A673 (cell line): Measurements from ENCODE around the gene RADX. TPM values are rescaled to one million over a fixed set of nuclear protein-coding genes. Genes with fewer than 3 reads are reported as not detected.
"Not testable (repeated sequence)": the region's sequence is repeated elsewhere in the genome, so short reads cannot be mapped to it uniquely, and the experiment has no call there.

Source experiments
- BruUV-seq: library from RNA; stranded (reverse); fragments of 400-500 nt; replicated peaks from 2 replicates; lab custom pipeline; 2021; lab: Mats Ljungman, UMichigan
- CTCF ChIA-PET: fragments of 300-600 bp; sonication (Branson Sonifier 250); formaldehyde crosslinking; loops from one replicate; lab custom pipeline; 2022; ENCODE audit warnings: antibody characterized with exemption; lab: Charles Lee
- POLR2A ChIA-PET: fragments of 300-600 bp; sonication (Branson Sonifier 250); formaldehyde crosslinking; loops from one replicate; lab custom pipeline; 2022; ENCODE audit warnings: antibody characterized with exemption; ENCODE audit not compliant: low non-redundant PET; lab: Charles Lee
- DNase-seq: peaks from one replicate; pipeline ENCODE4 v3.0.0-alpha.2; 2015; ENCODE audit warnings: low spot score
- H3K27ac ChIP-seq: fragments of 200-600 bp; sonication (generic); 2 replicates; pipeline ENCODE4 v1.5.1; 2016; ENCODE audit warnings: mixed run types, low read depth, mild to moderate bottlenecking, mixed read lengths, antibody characterized with exemption, low read length; ENCODE audit not compliant: poor library complexity, severe bottlenecking
- H3K27me3 ChIP-seq: fragments of 200-600 bp; sonication (generic); replicated peaks from 2 replicates; pipeline ENCODE4 v1.6.1; 2017; ENCODE audit warnings: mixed run types, low read depth, mild to moderate bottlenecking, mixed read lengths, antibody characterized with exemption, low read length; ENCODE audit not compliant: insufficient read depth, poor library complexity
- H3K36me3 ChIP-seq: fragments of 200-600 bp; sonication (generic); 2 replicates; pipeline ENCODE4 v1.6.1; 2016; ENCODE audit warnings: mixed run types, mild to moderate bottlenecking, mixed read lengths, antibody characterized with exemption, low read length; ENCODE audit not compliant: insufficient read depth, poor library complexity, severe bottlenecking
- H3K4me1 ChIP-seq: fragments of 200-600 bp; sonication (generic); 2 replicates; pipeline ENCODE4 v1.6.1; 2017; ENCODE audit warnings: mixed run types, mild to moderate bottlenecking, mixed read lengths, antibody characterized with exemption, low read length; ENCODE audit not compliant: insufficient read depth, poor library complexity, severe bottlenecking
- H3K4me3 ChIP-seq: fragments of 200-600 bp; sonication (generic); 2 replicates; pipeline ENCODE4 v1.5.1; 2016; ENCODE audit warnings: low read depth, mixed run types, mild to moderate bottlenecking, mixed read lengths, low read length; ENCODE audit not compliant: poor library complexity, severe bottlenecking
- H3K9me3 ChIP-seq: fragments of 200-600 bp; sonication (generic); 2 replicates; pipeline ENCODE4 v1.6.1; 2016; ENCODE audit warnings: mixed run types, low read depth, mild to moderate bottlenecking, mixed read lengths, antibody characterized with exemption, low read length; ENCODE audit not compliant: poor library complexity, severe bottlenecking
- EZH2 ChIP-seq: fragments of 200-600 bp; sonication (generic); IDR thresholded peaks from 2 replicates; pipeline ENCODE4 v1.6.1; 2017; ENCODE audit warnings: borderline replicate concordance, low read depth, mild to moderate bottlenecking, mixed read lengths, antibody characterized with exemption, low read length; ENCODE audit not compliant: poor library complexity, severe bottlenecking
- intact Hi-C: fragments of 100-400 bp; cut with micrococcal nuclease; formaldehyde crosslinking; loops from one replicate; pipeline ENCODE4 v1.10.0; 2022; ENCODE audit not compliant: unreplicated experiment
- total RNA-seq: library from RNA; stranded (reverse); gene quantifications from 2 replicates; pipeline ENCODE4 v1.2.3, GENCODE V29; 2021
- TF ChIP-seq, protein P1 (sequence below): fragments of 300-800, 200-600 bp; sonication (generic); conservative IDR thresholded peaks from 2 replicates; pipeline ENCODE4 v1.5.1; 2017; ENCODE audit warnings: low read depth, mild to moderate bottlenecking, antibody characterized with exemption, low read length, moderate library complexity, mixed read lengths

Gene RADX
- total RNA-seq, 1 experiment from 2014 or later = not detected

DNA sequence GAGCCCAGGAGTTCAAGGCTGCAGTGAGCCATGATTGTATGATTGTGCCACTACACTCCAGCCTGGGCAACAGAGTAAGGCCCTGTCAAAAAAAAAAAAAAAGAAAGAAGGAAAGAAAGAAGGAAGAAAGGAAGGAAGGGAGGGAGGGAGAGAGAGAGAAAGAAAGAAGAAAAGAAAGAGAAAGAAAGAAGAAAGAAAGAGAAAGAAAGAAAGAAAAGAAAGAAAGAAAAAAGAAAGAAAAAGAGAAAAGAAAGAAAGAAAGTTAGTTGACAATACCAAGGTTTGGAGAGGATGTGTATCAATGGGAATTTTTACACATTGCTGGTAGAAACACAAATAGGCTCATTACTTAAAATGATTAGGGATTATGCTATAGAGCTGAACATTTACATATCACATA, 19.8 kb downstream of the RADX start:
- DNase-seq = no peak
- intact Hi-C loops = no loop called here
- no peak for TF ChIP-seq EZH2
- TF ChIP-seq, protein P1, sequence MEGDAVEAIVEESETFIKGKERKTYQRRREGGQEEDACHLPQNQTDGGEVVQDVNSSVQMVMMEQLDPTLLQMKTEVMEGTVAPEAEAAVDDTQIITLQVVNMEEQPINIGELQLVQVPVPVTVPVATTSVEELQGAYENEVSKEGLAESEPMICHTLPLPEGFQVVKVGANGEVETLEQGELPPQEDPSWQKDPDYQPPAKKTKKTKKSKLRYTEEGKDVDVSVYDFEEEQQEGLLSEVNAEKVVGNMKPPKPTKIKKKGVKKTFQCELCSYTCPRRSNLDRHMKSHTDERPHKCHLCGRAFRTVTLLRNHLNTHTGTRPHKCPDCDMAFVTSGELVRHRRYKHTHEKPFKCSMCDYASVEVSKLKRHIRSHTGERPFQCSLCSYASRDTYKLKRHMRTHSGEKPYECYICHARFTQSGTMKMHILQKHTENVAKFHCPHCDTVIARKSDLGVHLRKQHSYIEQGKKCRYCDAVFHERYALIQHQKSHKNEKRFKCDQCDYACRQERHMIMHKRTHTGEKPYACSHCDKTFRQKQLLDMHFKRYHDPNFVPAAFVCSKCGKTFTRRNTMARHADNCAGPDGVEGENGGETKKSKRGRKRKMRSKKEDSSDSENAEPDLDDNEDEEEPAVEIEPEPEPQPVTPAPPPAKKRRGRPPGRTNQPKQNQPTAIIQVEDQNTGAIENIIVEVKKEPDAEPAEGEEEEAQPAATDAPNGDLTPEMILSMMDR = no peak
- Histone ChIP-seq H3K27ac (no peak overlapping the region), H3K27me3 (no peaks in the 10 kb centered on the region), H3K9me3 (no peaks in the 10 kb centered on the region), H3K36me3 (no peaks in the 10 kb centered on the region), H3K4me1 (no peaks in the 10 kb centered on the region), H3K4me3 (no peak overlapping the region)
- no TSS peak for BruUV-seq
- CTCF ChIA-PET = no interaction called here
- POLR2A ChIA-PET = no interaction called here

DNA sequence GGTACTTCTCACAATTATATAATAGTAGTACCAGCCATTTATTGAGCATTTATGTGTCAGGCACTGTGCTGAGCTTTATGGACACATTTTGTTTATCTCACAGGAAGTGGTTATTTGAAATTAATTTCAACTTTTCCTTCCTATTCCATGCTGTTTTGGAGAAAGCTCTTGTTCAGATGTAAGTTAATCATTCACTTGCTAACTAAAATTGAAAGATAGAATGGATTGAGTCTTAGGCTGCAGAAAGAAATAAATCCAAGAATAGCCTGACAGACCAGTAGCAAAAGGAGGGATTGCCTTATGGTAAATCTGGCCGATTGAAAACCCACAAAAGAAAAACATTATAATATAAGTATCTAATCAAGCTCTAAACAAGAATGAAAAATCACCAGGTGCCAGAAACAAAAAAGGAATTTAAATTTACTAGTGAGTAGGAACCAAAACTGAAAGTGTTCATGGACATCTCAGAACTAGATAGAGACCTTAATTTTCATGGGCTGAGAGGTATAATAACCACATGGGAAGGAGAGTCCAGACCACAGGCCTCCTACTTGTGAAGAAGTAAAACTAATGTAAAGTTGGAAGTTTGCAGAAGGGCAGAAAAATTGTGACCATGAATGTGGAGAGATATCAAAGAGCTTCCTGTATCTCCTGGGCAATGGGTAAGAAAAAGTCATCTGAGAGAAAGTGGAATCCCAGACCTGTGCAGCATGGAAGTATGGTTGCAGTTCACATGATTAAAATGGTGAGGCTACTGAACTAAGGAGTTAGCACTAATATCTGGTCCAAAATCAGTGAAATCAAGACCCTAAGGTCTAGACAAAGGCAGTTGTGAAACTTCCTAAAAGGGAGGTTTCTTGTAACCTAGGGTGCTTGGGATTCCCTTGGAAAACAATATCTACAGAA, 38.0 kb downstream of the RADX start:
- no peak overlapping the region for H3K4me3 ChIP-seq
- CTCF ChIA-PET = no interaction called here
- H3K27me3 ChIP-seq = no peaks in the 10 kb centered on the region
- POLR2A ChIA-PET = no interaction called here
- BruUV-seq = no TSS peak
- H3K9me3 ChIP-seq = no peaks in the 10 kb centered on the region
- no peak for DNase-seq
- H3K4me1 ChIP-seq = no peaks in the 10 kb centered on the region
- intact Hi-C loops = no loop called here
- no peak for TF ChIP-seq EZH2
- TF ChIP-seq, protein P1 = no peak
- H3K27ac ChIP-seq = no peak overlapping the region
- H3K36me3 ChIP-seq = no peaks in the 10 kb centered on the region

- POLR2A ChIA-PET, H3K27ac ChIP-seq, H3K9me3 ChIP-seq, H3K27me3 ChIP-seq, intact Hi-C loops, CTCF ChIA-PET, DNase-seq, BruUV-seq, H3K36me3 ChIP-seq, H3K4me3 ChIP-seq, H3K4me1 ChIP-seq: not testable (repeated sequence)
Measured at GRCh38 chrX:106653625-106654024, 41.8 kb downstream of the RADX start.
